ENCODE data around the gene SLC30A5. TPM values are rescaled to one million over a fixed set of nuclear protein-coding genes. Genes with fewer than 3 reads are reported as not detected.

The SLC30A5 gene
- total and polyA plus RNA-seq, 2 donors (not counting 3 experiments of a cell fraction or from before 2014, with no cell fraction given) = 33.0 to 37.0 TPM

DNA sequence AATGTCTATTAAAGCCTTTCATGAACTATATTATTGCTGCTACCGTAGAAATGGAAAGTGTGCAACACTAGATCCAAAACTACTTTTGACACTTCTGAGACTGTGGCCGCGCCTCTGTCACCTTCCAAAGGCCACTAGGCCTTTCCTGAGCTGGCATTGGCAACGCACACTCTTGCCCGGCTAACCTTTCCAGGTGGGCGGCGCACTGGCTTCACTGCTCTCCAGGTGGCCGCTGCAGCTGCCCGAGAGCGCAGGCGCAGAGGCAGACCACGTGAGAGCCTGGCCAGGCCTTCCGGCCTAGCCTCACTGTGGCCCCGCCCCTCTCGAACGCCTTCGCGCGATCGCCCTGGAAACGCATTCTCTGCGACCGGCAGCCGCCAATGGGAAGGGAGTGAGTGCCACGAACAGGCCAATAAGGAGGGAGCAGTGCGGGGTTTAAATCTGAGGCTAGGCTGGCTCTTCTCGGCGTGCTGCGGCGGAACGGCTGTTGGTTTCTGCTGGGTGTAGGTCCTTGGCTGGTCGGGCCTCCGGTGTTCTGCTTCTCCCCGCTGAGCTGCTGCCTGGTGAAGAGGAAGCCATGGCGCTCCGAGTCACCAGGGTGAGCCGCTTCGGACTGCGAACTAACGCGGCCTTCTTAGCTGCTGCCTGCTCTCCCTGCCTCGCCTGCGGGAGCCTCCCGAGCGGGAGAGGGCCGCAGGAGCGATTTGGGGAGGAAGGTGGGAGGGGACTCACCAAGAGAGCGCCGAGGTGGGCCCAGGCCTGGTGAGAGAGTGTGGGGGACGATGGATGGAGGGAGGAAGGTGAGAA, 73.1 kb downstream of the SLC30A5 start, which contains the start of gene CCNB1:
Gene CCNB1 (plus strand): TSS at position 465 of the 807 bp plus-strand sequence. CDS start 113 bp downstream, at position 578.
- Histone ChIP-seq H3K4me2 (ENCODE audit: insufficient read depth, low read length) (peak within 1 kb of the TSS; percentile 89), H3K27ac (ENCODE audit: insufficient read depth, low read depth, low read length) (peak within 1 kb of the TSS; percentile 42), H3K9me3 (replicated peaks; ENCODE audit: control insufficient read depth, insufficient read depth, low read length) (no peaks in the 10 kb centered on the region), H3K4me1 (ENCODE audit: control insufficient read depth, extremely low read depth, insufficient read depth, low read length) (peaks cover 16% of the 10 kb centered on the region), H4K20me1 (replicated peaks; ENCODE audit: control insufficient read depth, extremely low read depth, insufficient read depth, low read length) (no peaks in the 10 kb centered on the region), H2AFZ (ENCODE audit: low read depth, low read length) (peak within 1 kb of the TSS; percentile 87), H3K9me1 (replicated peaks; ENCODE audit: control insufficient read depth, extremely low read depth, insufficient read depth, low read length) (no peaks in the 10 kb centered on the region), H3K9ac (replicated peaks; ENCODE audit: extremely low read depth, insufficient read depth, low read length) (peak within 1 kb of the TSS; percentile 82), H3K27me3 (ENCODE audit: control insufficient read depth in 2 of 2, insufficient read depth in 2 of 2, low read length in 2 of 2) (no peaks in the 10 kb centered on the region), H3K4me3 (replicated peaks in 1 of 3; ENCODE audit: insufficient read depth in 1 of 3, low read depth in 1 of 3, low read length in 3 of 3) (peak within 1 kb of the TSS; percentile 87 to 97 (median 88)), H3K36me3 (ENCODE audit: control insufficient read depth in 2 of 2, extremely low read depth in 1 of 2, insufficient read depth in 2 of 2, low read length in 2 of 2) (peaks cover 0 to 2% of the 10 kb centered on the region in 2 experiments), H3K79me2 (ENCODE audit: control insufficient read depth, insufficient read depth, low read length) (peaks cover 41% of the 10 kb centered on the region)
- peak; percentile 99 for DNase-seq (ENCODE audit: low read depth, low spot score)
- intact Hi-C loops (cut with micrococcal nuclease) (loop anchor here (1.0 to 10.0 kb wide), 6 partner anchors 22 to 248 kb away; partner anchors contain the start of genes AK6, CCDC125, CDK7 and CENPH), dilution Hi-C loops (cut with MboI; ENCODE audit: extremely low pct_ligation_motif_present, low sequenced_read_pairs) (no loop called here)
- TF ChIP-seq GATA2 (IDR thresholded peaks at IDR 0.05; ENCODE audit: insufficient read depth, insufficient read length, low read depth, low read length) = no peak
- peak; percentile 52 for TF ChIP-seq POLR2AphosphoS5 (IDR thresholded peaks at IDR 0.05; ENCODE audit: insufficient read depth, low read depth, low read length)
- TF ChIP-seq POLR2A (IDR thresholded peaks at IDR 0.05; ENCODE audit: low read depth, low read length) = peak; percentile 78
- no peak for TF ChIP-seq JUN (IDR thresholded peaks at IDR 0.05; ENCODE audit: borderline replicate concordance, insufficient read depth, insufficient read length, low read depth)
- TF ChIP-seq, protein P1, sequence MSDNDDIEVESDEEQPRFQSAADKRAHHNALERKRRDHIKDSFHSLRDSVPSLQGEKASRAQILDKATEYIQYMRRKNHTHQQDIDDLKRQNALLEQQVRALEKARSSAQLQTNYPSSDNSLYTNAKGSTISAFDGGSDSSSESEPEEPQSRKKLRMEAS (IDR thresholded peaks at IDR 0.05; ENCODE audit: insufficient read depth, insufficient read length) = peak; percentile 74
- ChIA-PET CTCF (interaction anchor here (1.4 to 3.7 kb wide), 2 partner anchors 8 to 168 kb away, joined by 3 to 14 read pairs; no protein-coding TSS in a partner anchor), POLR2A (no interaction called here)
- BruUV-seq (replicated peaks) = no TSS peak
- peak; percentile 98 for FAIRE-seq

DNA sequence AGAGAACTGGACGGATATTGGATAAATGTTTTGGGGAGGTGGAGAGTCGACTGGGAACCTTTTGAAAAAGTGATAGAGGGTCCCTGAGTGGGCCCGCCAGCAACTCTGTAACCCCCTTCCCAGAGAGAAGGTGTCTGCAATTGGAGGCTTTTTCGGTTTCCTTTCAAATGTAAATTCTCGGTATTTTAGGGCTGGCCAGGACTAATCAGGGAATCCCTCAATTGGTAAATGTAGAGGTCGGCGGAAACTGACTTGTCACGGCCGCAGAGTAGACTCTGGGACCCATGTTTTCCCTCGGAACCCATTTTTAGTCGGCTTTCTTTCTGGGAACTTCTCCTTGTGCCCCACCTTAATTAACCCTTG, 73.7 kb downstream of the SLC30A5 start:
- peaks cover 45% of the 10 kb centered on the region for H3K79me2 ChIP-seq (ENCODE audit: control insufficient read depth, insufficient read depth, low read length)
- dilution Hi-C loops (cut with MboI; ENCODE audit: extremely low pct_ligation_motif_present, low sequenced_read_pairs) (no loop called here), intact Hi-C loops (cut with micrococcal nuclease) (loop anchor here (1.0 to 10.0 kb wide), 5 partner anchors 22 to 247 kb away; partner anchors contain the start of genes AK6, CCDC125, CDK7 and CENPH)
- peak overlapping the region; percentile 42 for H3K27ac ChIP-seq (ENCODE audit: insufficient read depth, low read depth, low read length)
- POLR2A ChIA-PET = no interaction called here
- DNase-seq (ENCODE audit: low read depth, low spot score) = peak; percentile 17
- peak overlapping the region; percentile 87 to 97 (median 88) for H3K4me3 ChIP-seq (replicated peaks in 1 of 3; ENCODE audit: insufficient read depth in 1 of 3, low read depth in 1 of 3, low read length in 3 of 3)
- no peaks in the 10 kb centered on the region for H4K20me1 ChIP-seq (replicated peaks; ENCODE audit: control insufficient read depth, extremely low read depth, insufficient read depth, low read length)
- H3K9me3 ChIP-seq (replicated peaks; ENCODE audit: control insufficient read depth, insufficient read depth, low read length) = no peaks in the 10 kb centered on the region
- H2AFZ ChIP-seq (ENCODE audit: low read depth, low read length) = peak overlapping the region; percentile 87
- peak overlapping the region; percentile 89 for H3K4me2 ChIP-seq (ENCODE audit: insufficient read depth, low read length)
- peak overlapping the region; percentile 82 for H3K9ac ChIP-seq (replicated peaks; ENCODE audit: extremely low read depth, insufficient read depth, low read length)
- CTCF ChIA-PET = interaction anchor here (3.7 kb wide), 1 partner anchor 167 kb away, joined by 14 read pairs; no protein-coding TSS in a partner anchor
- FAIRE-seq = no peak
- no peaks in the 10 kb centered on the region for H3K27me3 ChIP-seq (ENCODE audit: control insufficient read depth in 2 of 2, insufficient read depth in 2 of 2, low read length in 2 of 2)
- peaks cover 16% of the 10 kb centered on the region for H3K4me1 ChIP-seq (ENCODE audit: control insufficient read depth, extremely low read depth, insufficient read depth, low read length)
- peaks cover 0 to 2% of the 10 kb centered on the region in 2 experiments for H3K36me3 ChIP-seq (ENCODE audit: control insufficient read depth in 2 of 2, extremely low read depth in 1 of 2, insufficient read depth in 2 of 2, low read length in 2 of 2)
- no TSS peak for BruUV-seq (replicated peaks)
- TF ChIP-seq, protein P2, sequence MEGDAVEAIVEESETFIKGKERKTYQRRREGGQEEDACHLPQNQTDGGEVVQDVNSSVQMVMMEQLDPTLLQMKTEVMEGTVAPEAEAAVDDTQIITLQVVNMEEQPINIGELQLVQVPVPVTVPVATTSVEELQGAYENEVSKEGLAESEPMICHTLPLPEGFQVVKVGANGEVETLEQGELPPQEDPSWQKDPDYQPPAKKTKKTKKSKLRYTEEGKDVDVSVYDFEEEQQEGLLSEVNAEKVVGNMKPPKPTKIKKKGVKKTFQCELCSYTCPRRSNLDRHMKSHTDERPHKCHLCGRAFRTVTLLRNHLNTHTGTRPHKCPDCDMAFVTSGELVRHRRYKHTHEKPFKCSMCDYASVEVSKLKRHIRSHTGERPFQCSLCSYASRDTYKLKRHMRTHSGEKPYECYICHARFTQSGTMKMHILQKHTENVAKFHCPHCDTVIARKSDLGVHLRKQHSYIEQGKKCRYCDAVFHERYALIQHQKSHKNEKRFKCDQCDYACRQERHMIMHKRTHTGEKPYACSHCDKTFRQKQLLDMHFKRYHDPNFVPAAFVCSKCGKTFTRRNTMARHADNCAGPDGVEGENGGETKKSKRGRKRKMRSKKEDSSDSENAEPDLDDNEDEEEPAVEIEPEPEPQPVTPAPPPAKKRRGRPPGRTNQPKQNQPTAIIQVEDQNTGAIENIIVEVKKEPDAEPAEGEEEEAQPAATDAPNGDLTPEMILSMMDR (IDR thresholded peaks at IDR 0.05; ENCODE audit: extremely low read depth in 1 of 2, insufficient read depth in 1 of 2, low read depth in 1 of 2, low read length in 2 of 2) = no peak
- TF ChIP-seq, protein P1 (IDR thresholded peaks at IDR 0.05; ENCODE audit: insufficient read depth, insufficient read length) = no peak
- TF ChIP-seq POLR2A (IDR thresholded peaks at IDR 0.05; ENCODE audit: low read depth, low read length) = no peak
- TF ChIP-seq MYC (IDR thresholded peaks at IDR 0.05; ENCODE audit: low read depth, low read length) = no peak
- no peak for TF ChIP-seq JUN (IDR thresholded peaks at IDR 0.05; ENCODE audit: borderline replicate concordance, insufficient read depth, insufficient read length, low read depth)
- TF ChIP-seq EZH2 (IDR thresholded peaks at IDR 0.05; ENCODE audit: borderline replicate concordance, low read depth, low read length, severe bottlenecking) = no peak
- TF ChIP-seq POLR2AphosphoS5 (IDR thresholded peaks at IDR 0.05; ENCODE audit: insufficient read depth, low read depth, low read length) = no peak
- no peak for TF ChIP-seq FOS (IDR thresholded peaks at IDR 0.05; ENCODE audit: borderline replicate concordance, insufficient read depth, low read length)
- no peak for TF ChIP-seq GATA2 (IDR thresholded peaks at IDR 0.05; ENCODE audit: insufficient read depth, insufficient read length, low read depth, low read length)
- H3K9me1 ChIP-seq (replicated peaks; ENCODE audit: control insufficient read depth, extremely low read depth, insufficient read depth, low read length) = no peaks in the 10 kb centered on the region

Measured in endothelial cell of umbilical vein (primary cell).